Thyroid gland (tissue), 4 donors: ENCODE data around the gene OAT.

ENCODE experiments used
- CTCF ChIP-seq, 6 experiments: fragments of 200-600 bp in 3 of 6; fragments of 450-650 bp in 3 of 6; sonication (generic) in 3 of 6; IDR thresholded peaks; one replicate each; pipeline ENCODE4 v1.5.1; 2016 to 2019; ENCODE audit warnings: antibody characterized with exemption in 6 of 6, mild to moderate bottlenecking in 2 of 6, inconsistent platforms in 1 of 6, moderate library complexity in 1 of 6
- POLR2A ChIP-seq, 2 donors: fragments of 450-650 bp; IDR thresholded peaks; one replicate each; pipeline ENCODE4 v1.6.1; 2017; ENCODE audit warnings: antibody characterized with exemption in 2 of 2, mild to moderate bottlenecking in 2 of 2, moderate library complexity in 1 of 2

GRCh38 chr10:124385627-124386185 is 33.0 kb downstream of the OAT start:
- TF ChIP-seq CTCF (IDR thresholded peaks at IDR 0.05) (no peak), POLR2A (IDR thresholded peaks at IDR 0.05) (no peak)
